T-helper 2 cell treated with Interferon-gamma antibody and Interleukin-4, amounts not matched to agents 5 μg/mL and 100 μg/mL, for 36 hours (primary cell): ENCODE results near the gene GALR3.

Experiments used
- DNase-seq: peaks from one replicate; pipeline ENCODE4 v3.0.0; 2021; ENCODE audit warnings: low spot score
- H3K27ac Mint-ChIP-seq: one replicate; pipeline ENCODE4 v1.8.0; 2021; ENCODE audit warnings: mild to moderate bottlenecking, mixed read lengths
- H3K27me3 Mint-ChIP-seq: one replicate; pipeline ENCODE4 v1.8.0; 2021; ENCODE audit warnings: low read depth, mixed read lengths
- H3K36me3 Mint-ChIP-seq: one replicate; pipeline ENCODE4 v1.8.0; 2021; ENCODE audit warnings: low read depth, mixed read lengths
- H3K4me1 Mint-ChIP-seq: one replicate; pipeline ENCODE4 v1.8.0; 2021; ENCODE audit warnings: low read depth, mixed read lengths
- H3K4me3 Mint-ChIP-seq: one replicate; pipeline ENCODE4 v1.8.0; 2022; ENCODE audit warnings: mild to moderate bottlenecking, moderate library complexity, mixed read lengths
- H3K9me3 Mint-ChIP-seq: one replicate; pipeline ENCODE4 v1.8.0; 2021; ENCODE audit warnings: mixed read lengths

GALR3 gene

GRCh38 chr22:37852418-37852817 is 29.2 kb downstream of the GALR3 start:
- no peak for DNase-seq
- H3K9me3 Mint-ChIP-seq, result no peaks in the 10 kb centered on the region
- no peak overlapping the region for H3K4me3 Mint-ChIP-seq
- H3K27ac Mint-ChIP-seq, result no peak overlapping the region
- H3K4me1 Mint-ChIP-seq, result peaks cover 33% of the 10 kb centered on the region
- no peaks in the 10 kb centered on the region for H3K27me3 Mint-ChIP-seq
- H3K36me3 Mint-ChIP-seq, result peaks cover 65% of the 10 kb centered on the region

- no peak overlapping the region for H3K4me3 Mint-ChIP-seq
- no peaks in the 10 kb centered on the region for H3K27me3 Mint-ChIP-seq
- no peaks in the 10 kb centered on the region for H3K9me3 Mint-ChIP-seq
- H3K36me3 Mint-ChIP-seq, result peaks cover 61% of the 10 kb centered on the region
- peaks cover 23% of the 10 kb centered on the region for H3K4me1 Mint-ChIP-seq
- no peak overlapping the region for H3K27ac Mint-ChIP-seq
- no peak for DNase-seq
Measured at GRCh38 chr22:37854946-37855345, 31.8 kb downstream of the GALR3 start.

GRCh38 chr22:37855462-37855861 is 32.3 kb downstream of the GALR3 start:
- Mint-ChIP-seq H3K4me1 (peaks cover 22% of the 10 kb centered on the region), H3K36me3 (peaks cover 62% of the 10 kb centered on the region)

DNA sequence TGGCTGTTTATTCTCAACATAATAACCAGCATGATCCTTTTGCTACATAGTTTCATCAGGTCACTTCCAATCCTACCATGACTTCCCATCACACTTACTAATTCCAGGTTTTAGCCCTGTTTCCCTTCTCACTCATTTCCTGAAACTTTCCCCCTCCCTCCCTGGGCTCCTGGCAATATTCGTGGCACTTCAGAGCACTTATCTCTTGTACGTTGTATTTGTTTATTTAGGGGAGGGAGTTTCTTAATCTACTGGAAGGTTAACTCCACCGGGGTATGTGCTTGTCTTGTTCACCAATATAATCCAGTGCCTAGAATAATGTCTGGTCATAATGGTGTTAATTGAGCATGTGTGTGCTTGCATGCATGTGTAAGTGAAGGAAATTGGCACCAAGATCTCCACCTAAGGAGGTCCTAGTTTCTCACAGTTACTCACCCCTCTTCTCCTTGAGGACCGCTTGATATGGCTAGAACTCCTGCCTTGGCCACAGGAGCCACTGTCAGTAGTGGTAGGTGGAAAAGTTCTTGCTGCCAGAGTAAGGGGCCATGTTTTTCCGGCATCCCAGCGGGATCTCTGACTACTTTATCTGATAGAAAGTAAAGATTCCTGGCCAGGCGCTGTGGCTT is 37.7 kb downstream of the GALR3 start:
- peaks cover 64% of the 10 kb centered on the region for H3K36me3 Mint-ChIP-seq
- no peaks in the 10 kb centered on the region for H3K9me3 Mint-ChIP-seq
- DNase-seq, result no peak
- no peak overlapping the region for H3K4me3 Mint-ChIP-seq
- peaks cover 6% of the 10 kb centered on the region for H3K4me1 Mint-ChIP-seq
- no peak overlapping the region for H3K27ac Mint-ChIP-seq
- H3K27me3 Mint-ChIP-seq, result no peaks in the 10 kb centered on the region

More at GRCh38 chr22:37855462-37855861, 32.3 kb downstream of the GALR3 start:
- DNase-seq, result no peak
- Mint-ChIP-seq H3K4me3 (no peak overlapping the region), H3K27me3 (no peaks in the 10 kb centered on the region), H3K9me3 (no peaks in the 10 kb centered on the region), H3K27ac (peak overlapping the region; percentile 26)

DNA sequence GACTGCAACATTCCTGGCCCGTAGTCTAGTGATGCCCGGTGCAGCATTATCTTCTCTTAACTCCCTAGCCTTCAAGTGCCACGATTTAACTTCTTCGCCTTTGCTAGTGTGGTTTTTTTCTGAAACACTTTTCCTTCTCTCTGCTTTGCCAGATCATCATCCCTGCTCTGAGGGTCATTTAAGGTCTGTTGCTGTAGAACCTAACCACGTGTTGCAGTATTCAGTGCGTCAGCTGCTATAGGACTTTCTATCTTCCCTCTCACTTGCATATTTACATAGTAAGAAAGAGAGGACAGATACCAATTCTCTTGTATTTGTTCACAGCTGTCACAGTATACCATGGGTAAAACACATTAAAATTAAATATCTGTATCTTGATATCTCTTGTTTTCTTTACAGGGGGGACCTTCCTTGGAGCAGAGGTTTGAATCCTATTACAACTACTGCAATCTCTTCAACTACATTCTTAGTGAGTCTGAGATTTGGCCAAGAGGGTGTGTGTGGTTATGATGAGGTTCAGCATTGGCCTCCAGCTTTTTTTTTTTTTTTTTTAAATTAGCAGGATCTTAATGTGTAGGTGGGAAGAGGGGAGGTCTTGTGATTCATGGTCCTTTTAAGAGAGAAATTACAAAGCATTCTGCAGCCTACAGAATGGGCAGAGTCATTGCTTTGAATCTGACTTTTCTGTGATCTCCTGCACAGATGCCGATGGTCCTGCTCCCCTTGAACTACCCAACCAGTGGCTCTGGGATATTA is 39.6 kb downstream of the GALR3 start:
- Mint-ChIP-seq H3K36me3 (peaks cover 60% of the 10 kb centered on the region), H3K9me3 (no peaks in the 10 kb centered on the region), H3K4me3 (no peak overlapping the region), H3K27me3 (no peaks in the 10 kb centered on the region), H3K27ac (no peak overlapping the region), H3K4me1 (peaks cover 6% of the 10 kb centered on the region)
- no peak for DNase-seq

- peaks cover 60% of the 10 kb centered on the region for H3K36me3 Mint-ChIP-seq
- H3K27ac Mint-ChIP-seq, result no peak overlapping the region
- H3K27me3 Mint-ChIP-seq, result no peaks in the 10 kb centered on the region
- H3K9me3 Mint-ChIP-seq, result no peaks in the 10 kb centered on the region
- H3K4me3 Mint-ChIP-seq, result no peak overlapping the region
- no peak for DNase-seq
- peaks cover 3% of the 10 kb centered on the region for H3K4me1 Mint-ChIP-seq
Measured at GRCh38 chr22:37865510-37865909, 42.3 kb downstream of the GALR3 start.

- H3K27ac Mint-ChIP-seq, result no peak overlapping the region
- no peaks in the 10 kb centered on the region for H3K9me3 Mint-ChIP-seq
- H3K4me3 Mint-ChIP-seq, result no peak overlapping the region
- no peaks in the 10 kb centered on the region for H3K27me3 Mint-ChIP-seq
- peaks cover 49% of the 10 kb centered on the region for H3K36me3 Mint-ChIP-seq
- no peak for DNase-seq
- peaks cover 1% of the 10 kb centered on the region for H3K4me1 Mint-ChIP-seq
Measured at GRCh38 chr22:37870273-37870672, 47.1 kb downstream of the GALR3 start.
